ENCODE measurements around the gene S100A16. TPM values are rescaled to one million over a fixed set of nuclear protein-coding genes. Genes with fewer than 3 reads are reported as not detected.

S100A16 gene
- total and polyA plus RNA-seq, 9 of the 15 experiments (the other 6 are each of a cell fraction or from before 2014, with no cell fraction given), result 1.6 to 6.9 (median 4.3) TPM

DNA sequence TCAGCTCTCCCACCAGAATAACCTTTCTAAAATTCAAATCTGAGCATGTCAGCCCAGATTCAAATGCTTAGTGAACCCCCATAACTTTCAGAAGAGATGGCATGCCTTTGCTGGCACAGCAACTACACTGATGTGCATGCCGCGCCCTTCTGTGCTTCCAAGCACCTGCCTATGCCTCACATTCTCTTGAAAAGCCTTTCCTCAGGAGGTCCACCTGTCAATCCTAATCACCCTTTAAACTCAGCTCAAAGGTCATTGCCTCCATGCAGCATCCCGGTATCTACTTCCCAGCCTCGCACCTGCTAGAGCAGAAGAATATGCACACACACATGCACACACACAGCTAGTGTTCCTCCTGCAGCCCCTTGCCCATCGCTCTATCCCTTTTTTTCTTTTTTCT, 42.1 kb downstream of the S100A16 start:
- H3K9me1 ChIP-seq (ENCODE audit: control insufficient read depth, insufficient read depth, low read length), result peaks cover 3% of the 10 kb centered on the region
- no peaks in the 10 kb centered on the region for H3K9me3 ChIP-seq (replicated peaks; ENCODE audit: control insufficient read depth, insufficient read depth, low read depth, low read length)
- no peaks in the 10 kb centered on the region for H3K36me3 ChIP-seq (ENCODE audit: control insufficient read depth, insufficient read depth, low read length)
- no peaks in the 10 kb centered on the region for H4K20me1 ChIP-seq (replicated peaks; ENCODE audit: control insufficient read depth, insufficient read depth, low read length)
- no peak overlapping the region for H3K9ac ChIP-seq (ENCODE audit: insufficient read depth in 1 of 2, low read depth in 2 of 2, low read length in 2 of 2)
- CTCF ChIA-PET (ENCODE audit: low intra/inter-chr PET ratio), result interaction anchor here (0.8 to 1.1 kb wide), 2 partner anchors 38 to 60 kb away, joined by 3 read pairs; no protein-coding TSS in a partner anchor
- no peak overlapping the region for H3K4me3 ChIP-seq
- DNase-seq (ENCODE audit: extremely low read depth in 1 of 4, low spot score in 3 of 4), result no peak
- no peak for FAIRE-seq
- H2AFZ ChIP-seq (ENCODE audit: low read depth, low read length), result no peak overlapping the region
- H3K4me1 ChIP-seq (replicated peaks in 1 of 2; ENCODE audit: control insufficient read depth in 2 of 2, insufficient read depth in 2 of 2, low read length in 2 of 2), result peaks cover 32% of the 10 kb centered on the region in 2 experiments
- H3K4me2 ChIP-seq (ENCODE audit: insufficient read depth, low read length), result no peak overlapping the region
- intact Hi-C loops (cut with micrococcal nuclease) (no loop called here), in situ Hi-C loops (cut with MboI) (no loop called here)
- ATAC-seq, result no peak
- no peak overlapping the region for H3K27ac ChIP-seq (ENCODE audit: extremely low read depth, low read depth, low read length)
- no peaks in the 10 kb centered on the region for H3K27me3 ChIP-seq (ENCODE audit: control insufficient read depth in 2 of 2, insufficient read depth in 2 of 2, low read length in 2 of 2)
- WGBS (ENCODE audit: insufficient coverage, low coverage, missing lambda C conversion rate), result 61% methylated on average over 4 of the region's 5 CpGs
- POLR2A ChIA-PET, result interaction anchor here (1.0 kb wide), 1 partner anchor 53 kb away, joined by 5 read pairs; no protein-coding TSS in a partner anchor
- H3K79me2 ChIP-seq (ENCODE audit: control insufficient read depth, insufficient read depth, low read length), result no peaks in the 10 kb centered on the region
- no TSS peak for BruUV-seq (replicated peaks)
- no peak for TF ChIP-seq MEF2D (tag; conservative IDR thresholded peaks at IDR 0.05; ENCODE audit: low read depth)
- TF ChIP-seq CHD2 (IDR thresholded peaks at IDR 0.05; ENCODE audit: low read depth, low read length), result no peak
- TF ChIP-seq ZBTB7A (IDR thresholded peaks at IDR 0.05; ENCODE audit: borderline replicate concordance, control insufficient read depth, low read depth, low read length), result no peak
- TF ChIP-seq, protein P1, sequence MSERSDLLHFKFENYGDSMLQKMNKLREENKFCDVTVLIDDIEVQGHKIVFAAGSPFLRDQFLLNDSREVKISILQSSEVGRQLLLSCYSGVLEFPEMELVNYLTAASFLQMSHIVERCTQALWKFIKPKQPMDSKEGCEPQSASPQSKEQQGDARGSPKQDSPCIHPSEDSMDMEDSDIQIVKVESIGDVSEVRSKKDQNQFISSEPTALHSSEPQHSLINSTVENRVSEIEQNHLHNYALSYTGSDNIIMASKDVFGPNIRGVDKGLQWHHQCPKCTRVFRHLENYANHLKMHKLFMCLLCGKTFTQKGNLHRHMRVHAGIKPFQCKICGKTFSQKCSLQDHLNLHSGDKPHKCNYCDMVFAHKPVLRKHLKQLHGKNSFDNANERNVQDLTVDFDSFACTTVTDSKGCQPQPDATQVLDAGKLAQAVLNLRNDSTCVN (CRISPR knock-in tag; IDR thresholded peaks at IDR 0.05), result no peak
- no peak for TF ChIP-seq NR4A1 (CRISPR knock-in tag; IDR thresholded peaks at IDR 0.05)
- TF ChIP-seq NR4A1 (tag; IDR thresholded peaks at IDR 0.05), result no peak
- no peak for TF ChIP-seq ZC3H8 (IDR thresholded peaks at IDR 0.05)
- TF ChIP-seq HDAC2 (IDR thresholded peaks at IDR 0.05), result no peak
- TF ChIP-seq, protein P2, sequence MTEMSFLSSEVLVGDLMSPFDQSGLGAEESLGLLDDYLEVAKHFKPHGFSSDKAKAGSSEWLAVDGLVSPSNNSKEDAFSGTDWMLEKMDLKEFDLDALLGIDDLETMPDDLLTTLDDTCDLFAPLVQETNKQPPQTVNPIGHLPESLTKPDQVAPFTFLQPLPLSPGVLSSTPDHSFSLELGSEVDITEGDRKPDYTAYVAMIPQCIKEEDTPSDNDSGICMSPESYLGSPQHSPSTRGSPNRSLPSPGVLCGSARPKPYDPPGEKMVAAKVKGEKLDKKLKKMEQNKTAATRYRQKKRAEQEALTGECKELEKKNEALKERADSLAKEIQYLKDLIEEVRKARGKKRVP (CRISPR knock-in tag; IDR thresholded peaks at IDR 0.05), result no peak
- TF ChIP-seq, protein P3, sequence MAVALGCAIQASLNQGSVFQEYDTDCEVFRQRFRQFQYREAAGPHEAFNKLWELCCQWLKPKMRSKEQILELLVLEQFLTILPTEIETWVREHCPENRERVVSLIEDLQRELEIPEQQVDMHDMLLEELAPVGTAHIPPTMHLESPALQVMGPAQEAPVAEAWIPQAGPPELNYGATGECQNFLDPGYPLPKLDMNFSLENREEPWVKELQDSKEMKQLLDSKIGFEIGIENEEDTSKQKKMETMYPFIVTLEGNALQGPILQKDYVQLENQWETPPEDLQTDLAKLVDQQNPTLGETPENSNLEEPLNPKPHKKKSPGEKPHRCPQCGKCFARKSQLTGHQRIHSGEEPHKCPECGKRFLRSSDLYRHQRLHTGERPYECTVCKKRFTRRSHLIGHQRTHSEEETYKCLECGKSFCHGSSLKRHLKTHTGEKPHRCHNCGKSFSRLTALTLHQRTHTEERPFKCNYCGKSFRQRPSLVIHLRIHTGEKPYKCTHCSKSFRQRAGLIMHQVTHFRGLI (CRISPR knock-in tag; IDR thresholded peaks at IDR 0.05), result no peak

All from K562 (cell line).